ACC112 (cell line): Measurements from ENCODE around the gene GLIS2.

ENCODE experiments used
- H2AFZ ChIP-seq: fragments of 200-600 bp; sonication (generic); one replicate; pipeline ENCODE4 v1.6.0; 2017; ENCODE audit warnings: antibody characterized with exemption, low read length; ENCODE audit not compliant: unreplicated experiment
- H3K27ac ChIP-seq: fragments of 200-600 bp; sonication (generic); 2 replicates; pipeline ENCODE4 v1.5.1; 2014; ENCODE audit warnings: low read depth, mild to moderate bottlenecking, antibody characterized with exemption, low read length, moderate library complexity
- H3K27me3 ChIP-seq: fragments of 200-600 bp; sonication (generic); 2 replicates; pipeline ENCODE4 v1.6.1; 2014; ENCODE audit warnings: mild to moderate bottlenecking, antibody characterized with exemption, low read length, moderate library complexity, mixed read lengths; ENCODE audit not compliant: insufficient read depth
- H3K36me3 ChIP-seq: fragments of 200-600 bp; sonication (generic); 2 replicates; pipeline ENCODE4 v1.6.1; 2016; ENCODE audit warnings: mild to moderate bottlenecking, antibody characterized with exemption, low read length, moderate library complexity, mixed read lengths; ENCODE audit not compliant: insufficient read depth
- H3K4me1 ChIP-seq: fragments of 200-600 bp; sonication (generic); one replicate; pipeline ENCODE4 v1.6.1; 2016; ENCODE audit warnings: low read length, mixed read lengths; ENCODE audit not compliant: insufficient read depth, unreplicated experiment, control insufficient read depth
- H3K4me3 ChIP-seq: fragments of 200-600 bp; sonication (generic); 2 replicates; pipeline ENCODE4 v1.5.1; 2014; ENCODE audit warnings: mild to moderate bottlenecking, low read depth, low read length
- H3K79me2 ChIP-seq: fragments of 200-600 bp; sonication (generic); one replicate; pipeline ENCODE4 v1.6.0; 2016; ENCODE audit warnings: low read length; ENCODE audit not compliant: control insufficient read depth, unreplicated experiment, insufficient read depth

The GLIS2 gene

GRCh38 chr16:4380119-4381063, 64.5 kb downstream of the GLIS2 start:
- peaks cover 51% of the 10 kb centered on the region for H3K4me1 ChIP-seq
- H3K4me3 ChIP-seq: no peak overlapping the region
- no peak overlapping the region for H2AFZ ChIP-seq
- H3K27ac ChIP-seq: peak overlapping the region; percentile 10; the same call in 1 of the 2 replicates
- H3K36me3 ChIP-seq: peaks cover 16% of the 10 kb centered on the region; the same call in 1 of the 2 replicates
- peaks cover 37% of the 10 kb centered on the region for H3K79me2 ChIP-seq
- H3K27me3 ChIP-seq: no peaks in the 10 kb centered on the region

GRCh38 chr16:4381072-4381934, 65.4 kb downstream of the GLIS2 start:
- Histone ChIP-seq H3K36me3 (peaks cover 16% of the 10 kb centered on the region; the same call in 1 of the 2 replicates), H3K27me3 (no peaks in the 10 kb centered on the region), H2AFZ (no peak overlapping the region), H3K4me3 (no peak overlapping the region), H3K27ac (no peak overlapping the region), H3K79me2 (peaks cover 31% of the 10 kb centered on the region), H3K4me1 (peaks cover 51% of the 10 kb centered on the region)

- H3K27me3 ChIP-seq: no peaks in the 10 kb centered on the region
- H3K4me3 ChIP-seq: no peak overlapping the region
- peaks cover 16% of the 10 kb centered on the region; the same call in 1 of the 2 replicates for H3K36me3 ChIP-seq
- H2AFZ ChIP-seq: no peak overlapping the region
- H3K4me1 ChIP-seq: peaks cover 52% of the 10 kb centered on the region
- H3K27ac ChIP-seq: no peak overlapping the region
- H3K79me2 ChIP-seq: peaks cover 23% of the 10 kb centered on the region
These were observed 66.3 kb downstream of the GLIS2 start for GRCh38 chr16:4381935-4382794.

GRCh38 chr16:4382795-4383357, 67.0 kb downstream of the GLIS2 start:
- H3K4me1 ChIP-seq: peaks cover 52% of the 10 kb centered on the region
- H3K36me3 ChIP-seq: peaks cover 16% of the 10 kb centered on the region; the same call in 1 of the 2 replicates
- H3K27me3 ChIP-seq: no peaks in the 10 kb centered on the region
- 0 out of 2 replicates have a peak overlapping the region, but pooled peaks have one; percentile 32 for H3K27ac ChIP-seq
- no peak overlapping the region for H3K4me3 ChIP-seq
- no peak overlapping the region for H2AFZ ChIP-seq
- peaks cover 17% of the 10 kb centered on the region for H3K79me2 ChIP-seq

GRCh38 chr16:4383591-4384444, 68.0 kb downstream of the GLIS2 start:
- H3K4me1 ChIP-seq: peaks cover 52% of the 10 kb centered on the region
- H3K27ac ChIP-seq: peak overlapping the region; percentile 32
- H3K4me3 ChIP-seq: no peak overlapping the region
- H2AFZ ChIP-seq: no peak overlapping the region
- H3K79me2 ChIP-seq: peaks cover 8% of the 10 kb centered on the region
- peaks cover 16% of the 10 kb centered on the region; the same call in 1 of the 2 replicates for H3K36me3 ChIP-seq
- H3K27me3 ChIP-seq: no peaks in the 10 kb centered on the region

- peak overlapping the region; percentile 32; the same call in 1 of the 2 replicates for H3K27ac ChIP-seq
- H3K27me3 ChIP-seq: no peaks in the 10 kb centered on the region
- H3K79me2 ChIP-seq: peaks cover under 1% of the 10 kb centered on the region
- no peak overlapping the region for H2AFZ ChIP-seq
- peaks cover 16% of the 10 kb centered on the region; the same call in 1 of the 2 replicates for H3K36me3 ChIP-seq
- peaks cover 57% of the 10 kb centered on the region for H3K4me1 ChIP-seq
- no peak overlapping the region for H3K4me3 ChIP-seq
These were observed 68.7 kb downstream of the GLIS2 start for GRCh38 chr16:4384509-4384942.

GRCh38 chr16:4385066-4385788, 69.4 kb downstream of the GLIS2 start:
- H3K4me1 ChIP-seq: peaks cover 57% of the 10 kb centered on the region
- H3K36me3 ChIP-seq: peaks cover 16% of the 10 kb centered on the region; the same call in 1 of the 2 replicates

GRCh38 chr16:4385789-4386450, 70.1 kb downstream of the GLIS2 start:
- no peak overlapping the region for H2AFZ ChIP-seq
- no peak overlapping the region for H3K4me3 ChIP-seq
- peak overlapping the region; percentile 75 for H3K27ac ChIP-seq
- no peaks in the 10 kb centered on the region for H3K27me3 ChIP-seq
- H3K79me2 ChIP-seq: no peaks in the 10 kb centered on the region
- peaks cover 57% of the 10 kb centered on the region for H3K4me1 ChIP-seq
- peaks cover 16% of the 10 kb centered on the region; the same call in 1 of the 2 replicates for H3K36me3 ChIP-seq

More at GRCh38 chr16:4385066-4385788, 69.4 kb downstream of the GLIS2 start:
- H3K27ac ChIP-seq: peak overlapping the region; percentile 75
- no peaks in the 10 kb centered on the region for H3K79me2 ChIP-seq
- no peak overlapping the region for H2AFZ ChIP-seq
- no peak overlapping the region for H3K4me3 ChIP-seq
- no peaks in the 10 kb centered on the region for H3K27me3 ChIP-seq
